NCI-H748 (cell line): ENCODE results near the gene UGGT2.
"Not testable (repeated sequence)": the region's sequence is repeated elsewhere in the genome, so short reads cannot be mapped to it uniquely, and the experiment has no call there.

Source experiments
- DNase-seq: peaks from one replicate; lab custom pipeline; 2025; ENCODE audit not compliant: unreplicated experiment; lab: John Stamatoyannopoulos, UW

Gene UGGT2

GRCh38 chr13:95906999-95907398, 146.2 kb downstream of the UGGT2 start:
- DNase-seq: no peak

GRCh38 chr13:95903569-95903968, 149.6 kb downstream of the UGGT2 start:
- DNase-seq: no peak

GRCh38 chr13:95902741-95903140, 150.5 kb downstream of the UGGT2 start:
- no peak for DNase-seq

- no peak for DNase-seq
Observed at GRCh38 chr13:95898256-95898655, 154.9 kb downstream of the UGGT2 start.

GRCh38 chr13:95896301-95896700, 156.9 kb downstream of the UGGT2 start:
- DNase-seq: no peak

- no peak for DNase-seq
Observed at GRCh38 chr13:95893861-95894260, 159.3 kb downstream of the UGGT2 start.

- DNase-seq: no peak
Observed at GRCh38 chr13:95882121-95882520, 171.1 kb downstream of the UGGT2 start.

- no peak for DNase-seq
Observed at GRCh38 chr13:95880331-95880730, 172.9 kb downstream of the UGGT2 start.

GRCh38 chr13:95874286-95874685, 178.9 kb downstream of the UGGT2 start:
- DNase-seq: no peak

GRCh38 chr13:95870421-95870820, 182.8 kb downstream of the UGGT2 start:
- DNase-seq: no peak

GRCh38 chr13:95865080-95865615, 188.1 kb downstream of the UGGT2 start:
- DNase-seq: no peak

- no peak for DNase-seq
Observed at GRCh38 chr13:95862408-95862807, 190.8 kb downstream of the UGGT2 start.

- no peak for DNase-seq
Observed at GRCh38 chr13:95861296-95861695, 191.9 kb downstream of the UGGT2 start.

- no peak for DNase-seq
Observed at GRCh38 chr13:95858286-95859075, 194.7 kb downstream of the UGGT2 start.

- not testable (repeated sequence) for DNase-seq
Observed at GRCh38 chr13:95845656-95846055, 207.5 kb downstream of the UGGT2 start.

GRCh38 chr13:95842898-95843297, 210.3 kb downstream of the UGGT2 start:
- no peak for DNase-seq

- no peak for DNase-seq
Observed at GRCh38 chr13:95841894-95842293, 211.3 kb downstream of the UGGT2 start.

GRCh38 chr13:95834134-95834765, 219.0 kb downstream of the UGGT2 start:
- DNase-seq: peak; percentile 70

- DNase-seq: no peak
Observed at GRCh38 chr13:95833719-95834118, 219.5 kb downstream of the UGGT2 start.

- DNase-seq: no peak
Observed at GRCh38 chr13:95833126-95833525, 220.1 kb downstream of the UGGT2 start.

GRCh38 chr13:95822303-95822702, 230.9 kb downstream of the UGGT2 start:
- no peak for DNase-seq

- no peak for DNase-seq
Observed at GRCh38 chr13:95814495-95814894, 238.7 kb downstream of the UGGT2 start.
